OCI-LY7 (cell line): ENCODE data around the gene ACTN1. TPM values are rescaled to one million over a fixed set of nuclear protein-coding genes. Genes with fewer than 3 reads are reported as not detected.
A peak's percentile ranks its signal among the peaks of the same experiment; 100 is the strongest.

ENCODE experiments used
- BruUV-seq: library from RNA; stranded (reverse); fragments of 400-500 nt; replicated peaks from 2 replicates; lab custom pipeline; 2021; lab: Mats Ljungman, UMichigan
- CTCF ChIA-PET: fragments of 300-600 bp; sonication (Branson Sonifier 250); formaldehyde crosslinking; loops from one replicate; lab custom pipeline; 2022; ENCODE audit warnings: antibody characterized with exemption; ENCODE audit not compliant: unreplicated experiment; lab: Charles Lee
- POLR2A ChIA-PET: fragments of 300-600 bp; sonication (Branson Sonifier 250); formaldehyde crosslinking; loops from one replicate; lab custom pipeline; 2022; ENCODE audit warnings: antibody characterized with exemption; lab: Charles Lee
- DNase-seq: peaks from one replicate; pipeline ENCODE4 v3.0.0-alpha.2; 2015; ENCODE audit warnings: low spot score
- H2AFZ ChIP-seq: fragments of 200-600 bp; sonication (generic), shearing (Covaris generic); 2 replicates; pipeline ENCODE4 v1.6.1; 2014; ENCODE audit warnings: mild to moderate bottlenecking, antibody characterized with exemption, low read length, moderate library complexity
- H3K27ac ChIP-seq: fragments of 200-600 bp; sonication (generic); 2 replicates; pipeline ENCODE4 v1.5.1; 2014; ENCODE audit warnings: mixed run types, low read depth, mild to moderate bottlenecking, moderate library complexity, low read length, inconsistent platforms; ENCODE audit not compliant: poor library complexity, severe bottlenecking
- H3K36me3 ChIP-seq: fragments of 200-600 bp; sonication (generic); 2 replicates; pipeline ENCODE4 v1.6.1; 2014; ENCODE audit warnings: mild to moderate bottlenecking, antibody characterized with exemption, low read length, moderate library complexity, mixed read lengths; ENCODE audit not compliant: insufficient read depth
- H3K4me1 ChIP-seq: fragments of 200-600 bp; sonication (generic); 2 replicates; pipeline ENCODE4 v1.5.1; 2014; ENCODE audit warnings: mild to moderate bottlenecking, low read length; ENCODE audit not compliant: insufficient read depth, poor library complexity, severe bottlenecking
- H3K4me2 ChIP-seq: fragments of 200-600 bp; sonication (generic); 2 replicates; pipeline ENCODE4 v1.6.1; 2014; ENCODE audit warnings: mild to moderate bottlenecking, low read length
- H3K4me3 ChIP-seq: fragments of 200-600 bp; sonication (generic); 2 replicates; pipeline ENCODE4 v1.5.1; 2014; ENCODE audit warnings: mild to moderate bottlenecking, low read depth, low read length; ENCODE audit not compliant: poor library complexity, severe bottlenecking
- H3K79me2 ChIP-seq: fragments of 200-600 bp; sonication (generic); 2 replicates; pipeline ENCODE4 v1.6.1; 2016; ENCODE audit warnings: low read depth, mild to moderate bottlenecking, low read length, moderate library complexity, mixed read lengths; ENCODE audit not compliant: insufficient read depth
- H3K9me2 ChIP-seq: fragments of 200-600 bp; sonication (generic); 2 replicates; pipeline ENCODE4 v1.6.1; 2016; ENCODE audit warnings: mild to moderate bottlenecking, low read length, mixed read lengths; ENCODE audit not compliant: insufficient read depth
- H3K9me3 ChIP-seq: fragments of 200-600 bp; sonication (generic); 2 replicates; pipeline ENCODE4 v1.6.1; 2014; ENCODE audit warnings: mild to moderate bottlenecking, mixed run types, low read length, mixed read lengths
- H4K20me1 ChIP-seq: fragments of 200-600 bp; sonication (generic); 2 replicates; pipeline ENCODE4 v1.6.1; 2014; ENCODE audit warnings: mild to moderate bottlenecking, antibody characterized with exemption, low read length, moderate library complexity, mixed read lengths; ENCODE audit not compliant: insufficient read depth
- CTCF ChIP-seq: fragments of 200-600 bp; sonication (generic); conservative IDR thresholded peaks from 2 replicates; pipeline ENCODE4 v1.5.1; 2014; ENCODE audit warnings: mild to moderate bottlenecking, antibody characterized with exemption, low read length, moderate library complexity, mixed read lengths
- EZH2phosphoT487 ChIP-seq: fragments of 200-600 bp; sonication (generic); IDR thresholded peaks from 2 replicates; pipeline ENCODE4 v1.6.1; 2018; ENCODE audit warnings: low read depth, borderline replicate concordance, mild to moderate bottlenecking, mixed run types, antibody characterized with exemption, low read length, moderate library complexity, mixed read lengths
- intact Hi-C: fragments of 100-400 bp; cut with micrococcal nuclease; formaldehyde crosslinking; loops from one replicate; pipeline ENCODE4 v1.10.0; 2022; ENCODE audit not compliant: unreplicated experiment
- small RNA-seq: library from RNA; depleted of rRNA; stranded (forward); fragments of <200 nt; gene quantifications from one replicate; pipeline ENCODE3, GENCODE V24; 2014
- total RNA-seq, 2 experiments: library from RNA; depleted of rRNA in 1 of 2; stranded (reverse); fragments of >200 nt in 1 of 2; shearing (Covaris generic) in 1 of 2; gene quantifications; 2 replicates each; pipeline ENCODE4 v1.2.3, GENCODE V29; 2014 to 2022

Gene ACTN1
- total RNA-seq, 2 experiments from 2014 or later, result 0.51 to 1.8 TPM

- ChIA-PET POLR2A (interaction anchor here (0.7 kb wide), 1 partner anchor 10 kb away, joined by 3 read pairs; no protein-coding TSS in a partner anchor), CTCF (interaction anchor here (0.6 kb wide), 1 partner anchor 565 kb away, joined by 3 read pairs; no protein-coding TSS in a partner anchor)
- H3K27ac ChIP-seq, result no peak overlapping the region
- H3K4me2 ChIP-seq, result peak overlapping the region; percentile 46
- intact Hi-C loops, result loop anchor here (2.0 to 10.0 kb wide), 3 partner anchors 575 to 989 kb away; no protein-coding TSS in a partner anchor
- TF ChIP-seq EZH2phosphoT487, result no peak
- TF ChIP-seq CTCF, result no peak
- no peaks in the 10 kb centered on the region for H3K79me2 ChIP-seq
- BruUV-seq, result no TSS peak
- no peaks in the 10 kb centered on the region for H3K9me2 ChIP-seq
- no peak overlapping the region for H3K4me3 ChIP-seq
- peak overlapping the region; percentile 81; the same call in 1 of the 2 replicates for H2AFZ ChIP-seq
- no peaks in the 10 kb centered on the region for H3K36me3 ChIP-seq
- no peaks in the 10 kb centered on the region for H3K9me3 ChIP-seq
- no peak for DNase-seq
- H3K4me1 ChIP-seq, result peaks cover 45% of the 10 kb centered on the region
- H4K20me1 ChIP-seq, result no peaks in the 10 kb centered on the region
These were observed 154.9 kb downstream of the ACTN1 start for GRCh38 chr14:68824207-68824516.

Small RNAs within 50 kb of the gene (small RNA-seq; reads per million reads assigned to genes)
- gene BANF1P1 (not detected), gene HMGN1P3 (not detected), gene RPS29P1 (not detected)

Other genes with a start within 250 kb of the ACTN1 start
- 24.2 and 25.6 TPM in 2 replicates for gene ZFP36L1, start 186.2 kb downstream of the ACTN1 start, total RNA-seq (2014; rRNA removed; shearing (Covaris generic))
- 51.4 and 57.0 TPM in 2 replicates for gene ZFP36L1, start 186.2 kb downstream of the ACTN1 start, total RNA-seq (2022)
- gene DCAF5, start 173.8 kb upstream of the ACTN1 start, total RNA-seq (2014; rRNA removed; shearing (Covaris generic)), result 17.8 and 23.1 TPM in 2 replicates
- gene DCAF5, start 173.8 kb upstream of the ACTN1 start, total RNA-seq (2022), result 46.0 and 46.5 TPM in 2 replicates
- gene EXD2, start 212.2 kb upstream of the ACTN1 start, total RNA-seq (2014; rRNA removed; shearing (Covaris generic)), result 2.7 and 3.1 TPM in 2 replicates
- gene EXD2, start 212.2 kb upstream of the ACTN1 start, total RNA-seq (2022), result 7.2 and 8.4 TPM in 2 replicates